Adrenal gland (tissue), 12 donors: ENCODE data around the gene PCDHGB6. TPM values are rescaled to one million over a fixed set of nuclear protein-coding genes. Genes with fewer than 3 reads are reported as not detected.
"Not testable (repeated sequence)": the region's sequence is repeated elsewhere in the genome, so short reads cannot be mapped to it uniquely, and the experiment has no call there.

ENCODE experiments used
- DNase-seq, 7 donors: peaks; one replicate each; pipeline ENCODE4 v3.0.0-alpha.2; 2019 to 2020
- H3K27ac ChIP-seq, 5 donors: fragments of 200-600 bp; sonication (generic) in 4 of 5; 1 replicate in 3 of 5; 2 replicates in 2 of 5; pipeline versions ENCODE4 v1.5.1 to v1.8.0; 2016 to 2020; ENCODE audit warnings: mild to moderate bottlenecking in 1 of 5
- H3K27me3 ChIP-seq: fragments of 200-600 bp; 2 replicates; pipeline ENCODE4 v1.8.0; 2021
- H3K36me3 ChIP-seq, 2 donors: fragments of 200-600 bp; replicated peaks in 1 of 2; 1 replicate in 1 of 2; 2 replicates in 1 of 2; pipeline versions ENCODE4 v1.5.1 to v1.8.0; 2018 to 2022
- H3K4me1 ChIP-seq, 2 donors: fragments of 200-600 bp; replicated peaks in 1 of 2; 1 replicate in 1 of 2; 2 replicates in 1 of 2; pipeline versions ENCODE4 v1.5.1 to v1.8.0; 2018 to 2021
- H3K4me3 ChIP-seq, 4 donors: fragments of 200-600 bp; sonication (generic) in 3 of 4; one replicate each; pipeline ENCODE4 v1.5.1; 2016 to 2018
- H3K9me3 ChIP-seq, 3 donors: fragments of 200-600 bp; sonication (generic) in 1 of 3; replicated peaks in 1 of 3; 1 replicate in 2 of 3; 2 replicates in 1 of 3; pipeline versions ENCODE4 v1.5.1 to v1.8.0; 2016 to 2021
- CTCF ChIP-seq, 6 experiments: fragments of 450-650 bp in 4 of 6; fragments of 200-600 bp in 2 of 6; sonication (generic) in 1 of 6; IDR thresholded peaks; 1 replicate in 5 of 6; 2 replicates in 1 of 6; pipeline versions ENCODE4 v1.5.1 to v1.8.0; 2016 to 2021; ENCODE audit warnings: antibody characterized with exemption in 6 of 6, mild to moderate bottlenecking in 2 of 6, moderate library complexity in 1 of 6
- POLR2A ChIP-seq, 2 donors: fragments of 450-650 bp; IDR thresholded peaks; one replicate each; pipeline ENCODE4 v1.6.1; 2017; ENCODE audit warnings: antibody characterized with exemption in 2 of 2, mild to moderate bottlenecking in 2 of 2, moderate library complexity in 1 of 2
- WGBS, 4 donors: extraction: QIAGEN DNeasy Blood & Tissue Kit in 2 of 4; methylation state at CpG; one replicate each; pipeline versions ENCODE4 v1.1.5 to v1.1.7; 2013 to 2017; 5-methylcytosine and 5-hydroxymethylcytosine counted together
- intact Hi-C, 2 donors: fragments of 100-400 bp; cut with DNase I; formaldehyde crosslinking; loops; one replicate each; pipeline versions ENCODE4 v1.14.1 to v1.15.0; 2022 to 2023
- polyA plus RNA-seq, 3 donors: library from polyadenylated mRNA; stranded (reverse); fragments of 200-250 nt in 2 of 3; fragments of 350-450 nt in 1 of 3; fragmentation: Illumina TruSeq in 1 of 3; extraction: RNeasy Lipid Tissue Mini Kit (QIAGEN cat#74804) in 1 of 3; gene quantifications; one replicate each; pipeline ENCODE4 v1.2.3, GENCODE V29; 2013 to 2014
- total RNA-seq, 9 donors: library from RNA; depleted of rRNA in 4 of 9; stranded (reverse); fragments of >200 nt in 4 of 9; fragments of 120-200 nt in 1 of 9; fragmentation: NEBNext Ultra II Directional in 1 of 9; extraction: Animal tissue kit (Norgen Biotek cat#: 25700) in 1 of 9; gene quantifications; one replicate each; pipeline versions ENCODE4 v1.1.0 to v1.2.4, GENCODE V29; 2013 to 2023
- donor health status: healthy with polysubstance abuse.
- donor health status: Bipolar disorder and iron deficiency.
- donor health status: DM: yes; HTN: yes; CAD: no.
- donor health status: DM: no; HTN: no; CAD: no.
- donor health status: DM: no; HTN: no; CAD: no.
- donor health status: DM: yes; HTN: yes; CAD: no.

Gene PCDHGB6
- total and polyA plus RNA-seq, 12 donors, result 0.61 to 15.9 (median 8.9) TPM

GRCh38 chr5:141427783-141428426, 20.1 kb downstream of the PCDHGB6 start:
- intact Hi-C loops, result loop anchor here in 1 of 2 donors (10.0 kb wide), 1 partner anchor 97 kb away; no protein-coding TSS in a partner anchor
- no peaks in the 10 kb centered on the region for H3K36me3 ChIP-seq
- no peaks in the 10 kb centered on the region for H3K27me3 ChIP-seq
- DNase-seq, result no peak
- H3K27ac ChIP-seq, result no peak overlapping the region
- TF ChIP-seq POLR2A (IDR thresholded peaks at IDR 0.05), result no peak
- TF ChIP-seq CTCF (IDR thresholded peaks at IDR 0.05), result no peak
- peaks cover 0 to 7% of the 10 kb centered on the region in 2 donors for H3K4me1 ChIP-seq
- peaks cover 3 to 79% (median 18%) of the 10 kb centered on the region in 3 donors for H3K9me3 ChIP-seq
- 37 to 44% (median 39%) methylated on average over 14 to 53 of the region's 53 CpGs for WGBS, 4 donors
- no peak overlapping the region for H3K4me3 ChIP-seq

GRCh38 chr5:141430332-141431113, 22.7 kb downstream of the PCDHGB6 start, which contains the start of gene PCDHGA12:
TSS of gene PCDHGA12 (plus strand) at chr5:141430507. CDS start at chr5:141430760, 253 bp downstream.
- Histone ChIP-seq H3K27ac (peak within 1 kb of the TSS in 3 of 5 donors; percentile 24 to 81 (median 42)), H3K9me3 (peaks cover 2 to 56% (median 3%) of the 10 kb centered on the region in 3 donors), H3K36me3 (no peaks in the 10 kb centered on the region), H3K4me1 (peaks cover 0 to 7% of the 10 kb centered on the region in 2 donors), H3K4me3 (peak within 1 kb of the TSS in 2 of 4 donors; percentile 9 to 14), H3K27me3 (no peaks in the 10 kb centered on the region)
- 8 to 17% (median 12%) methylated on average over 32 to 33 of the region's 33 CpGs for WGBS, 4 donors
- TF ChIP-seq CTCF (IDR thresholded peaks at IDR 0.05) (peak; percentile 39 to 78 (median 65)), POLR2A (IDR thresholded peaks at IDR 0.05) (peak in 1 of 2 donors; percentile 37)
- intact Hi-C loops, result no loop called here
- peak; percentile 58 to 89 (median 76) for DNase-seq

- 10 to 19% (median 14%) methylated on average over 10 to 37 of the region's 37 CpGs for WGBS, 4 donors
- H3K27ac ChIP-seq, result peak overlapping the region in 2 of 5 donors; percentile 7 to 81
- intact Hi-C loops, result no loop called here
- H3K36me3 ChIP-seq, result no peaks in the 10 kb centered on the region
- H3K9me3 ChIP-seq, result peaks cover 3 to 48% (median 4%) of the 10 kb centered on the region in 3 donors
- H3K4me3 ChIP-seq, result peak overlapping the region in 2 of 4 donors; percentile 9 to 14
- H3K4me1 ChIP-seq, result peaks cover 0 to 7% of the 10 kb centered on the region in 2 donors
- no peaks in the 10 kb centered on the region for H3K27me3 ChIP-seq
- DNase-seq, result peak in 3 of 7 donors; percentile 25 to 46 (median 38)
- peak in 1 of 2 donors; percentile 43 for TF ChIP-seq POLR2A (IDR thresholded peaks at IDR 0.05)
- no peak for TF ChIP-seq CTCF (IDR thresholded peaks at IDR 0.05)
Measured at GRCh38 chr5:141431286-141431685, 23.5 kb downstream of the PCDHGB6 start.

DNA sequence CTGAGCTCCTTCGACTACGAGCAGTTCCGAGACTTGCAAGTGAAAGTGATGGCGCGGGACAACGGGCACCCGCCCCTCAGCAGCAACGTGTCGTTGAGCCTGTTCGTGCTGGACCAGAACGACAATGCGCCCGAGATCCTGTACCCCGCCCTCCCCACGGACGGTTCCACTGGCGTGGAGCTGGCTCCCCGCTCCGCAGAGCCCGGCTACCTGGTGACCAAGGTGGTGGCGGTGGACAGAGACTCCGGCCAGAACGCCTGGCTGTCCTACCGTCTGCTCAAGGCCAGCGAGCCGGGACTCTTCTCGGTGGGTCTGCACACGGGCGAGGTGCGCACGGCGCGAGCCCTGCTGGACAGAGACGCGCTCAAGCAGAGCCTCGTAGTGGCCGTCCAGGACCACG, 24.5 kb downstream of the PCDHGB6 start:
- H3K27ac ChIP-seq, H3K4me1 ChIP-seq, intact Hi-C loops, H3K36me3 ChIP-seq, H3K27me3 ChIP-seq, DNase-seq: not testable (repeated sequence)
- Histone ChIP-seq H3K4me3 (peak overlapping the region in 1 of 4 donors; percentile 14), H3K9me3 (peaks cover 3 to 38% (median 4%) of the 10 kb centered on the region in 3 donors)
- WGBS, 4 donors, result 27 to 90% (median 28%) methylated on average over 2 to 38 of the region's 38 CpGs; no CpG with 5 or more reads in 1 of the 4 donors

DNA sequence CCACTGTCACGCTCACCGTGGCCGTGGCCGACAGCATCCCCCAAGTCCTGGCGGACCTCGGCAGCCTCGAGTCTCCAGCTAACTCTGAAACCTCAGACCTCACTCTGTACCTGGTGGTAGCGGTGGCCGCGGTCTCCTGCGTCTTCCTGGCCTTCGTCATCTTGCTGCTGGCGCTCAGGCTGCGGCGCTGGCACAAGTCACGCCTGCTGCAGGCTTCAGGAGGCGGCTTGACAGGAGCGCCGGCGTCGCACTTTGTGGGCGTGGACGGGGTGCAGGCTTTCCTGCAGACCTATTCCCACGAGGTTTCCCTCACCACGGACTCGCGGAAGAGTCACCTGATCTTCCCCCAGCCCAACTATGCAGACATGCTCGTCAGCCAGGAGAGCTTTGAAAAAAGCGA, 24.9 kb downstream of the PCDHGB6 start:
- H3K27me3 ChIP-seq, H3K4me1 ChIP-seq, H3K36me3 ChIP-seq, H3K4me3 ChIP-seq, DNase-seq, H3K27ac ChIP-seq, intact Hi-C loops: not testable (repeated sequence)
- WGBS, 4 donors, result 26 to 34% (median 30%) methylated on average over 7 to 29 of the region's 29 CpGs
- peaks cover 3 to 34% (median 4%) of the 10 kb centered on the region in 3 donors for H3K9me3 ChIP-seq
